Fibroblast of lung (primary cell): ENCODE measurements around the gene BMPR1A. TPM values are rescaled to one million over a fixed set of nuclear protein-coding genes. Genes with fewer than 3 reads are reported as not detected.
"Not testable (repeated sequence)": the region's sequence is repeated elsewhere in the genome, so short reads cannot be mapped to it uniquely, and the experiment has no call there.

Experiments used
- DNase-seq, 2 donors: peaks; one replicate each; pipeline versions ENCODE4 v3.0.0 to v3.0.0-alpha.2; 2010; ENCODE audit warnings: low read depth in 2 of 2
- H2AFZ ChIP-seq: 2 replicates; pipeline ENCODE4 v1.5.1; 2012; ENCODE audit warnings: low read length, control low read depth, inconsistent platforms
- H3K27ac ChIP-seq: 2 replicates; pipeline ENCODE4 v1.5.1; 2011; ENCODE audit warnings: low read length, control low read depth; ENCODE audit not compliant: insufficient read depth
- H3K27me3 ChIP-seq: 2 replicates; pipeline ENCODE4 v1.5.1; 2011; ENCODE audit warnings: mild to moderate bottlenecking, low read length; ENCODE audit not compliant: control insufficient read depth, insufficient read depth
- H3K36me3 ChIP-seq: 2 replicates; pipeline ENCODE4 v1.5.1; 2011; ENCODE audit warnings: low read length; ENCODE audit not compliant: control insufficient read depth, insufficient read depth
- H3K4me1 ChIP-seq: 2 replicates; pipeline ENCODE4 v1.5.1; 2011; ENCODE audit warnings: low read length; ENCODE audit not compliant: control insufficient read depth, insufficient read depth; ENCODE audit errors: extremely low read depth
- H3K4me2 ChIP-seq: 2 replicates; pipeline ENCODE4 v1.5.1; 2011; ENCODE audit warnings: low read length, control low read depth; ENCODE audit not compliant: insufficient read depth; ENCODE audit errors: extremely low read depth
- H3K4me3 ChIP-seq, 4 experiments: fragments of 200-600 bp in 1 of 4; sonication (generic) in 1 of 4; replicated peaks in 1 of 4; 2 replicates each; pipeline ENCODE4 v1.5.1; 2011 to 2016; ENCODE audit warnings: low read length in 4 of 4, low read depth in 3 of 4, mild to moderate bottlenecking in 3 of 4, control low read depth in 2 of 4, inconsistent platforms in 1 of 4, mixed read lengths in 1 of 4; ENCODE audit not compliant: insufficient read depth in 1 of 4; ENCODE audit errors: control extremely low read depth in 1 of 4
- H3K79me2 ChIP-seq: 2 replicates; pipeline ENCODE4 v1.5.1; 2012; ENCODE audit warnings: mild to moderate bottlenecking, low read length, inconsistent platforms; ENCODE audit not compliant: control insufficient read depth, insufficient read depth
- H3K9ac ChIP-seq: 2 replicates; pipeline ENCODE4 v1.5.1; 2011; ENCODE audit warnings: mild to moderate bottlenecking, low read length, control low read depth; ENCODE audit not compliant: insufficient read depth
- H3K9me3 ChIP-seq: 2 replicates; pipeline ENCODE4 v1.5.1; 2012; ENCODE audit warnings: low read depth, low read length; ENCODE audit not compliant: control insufficient read depth, insufficient read depth
- H4K20me1 ChIP-seq: 2 replicates; pipeline ENCODE4 v1.5.1; 2011; ENCODE audit warnings: low read length; ENCODE audit not compliant: control insufficient read depth, insufficient read depth; ENCODE audit errors: extremely low read depth
- EZH2 ChIP-seq: IDR thresholded peaks from 2 replicates; pipeline ENCODE4 v1.5.1; 2012; ENCODE audit warnings: low read length, control low read depth, mild to moderate bottlenecking; ENCODE audit errors: missing control alignments
- polyA plus RNA-seq, 2 donors: library from polyadenylated mRNA; depleted of rRNA in 1 of 2; stranded (reverse) in 1 of 2; unstranded in 1 of 2; fragments of >200 nt; gene quantifications; 2 replicates each; pipeline ENCODE4 v1.2.1, GENCODE V29; 2011 to 2012; ENCODE audit warnings: missing spikeins in 1 of 2
- total RNA-seq: library from RNA; depleted of rRNA; stranded (reverse); fragments of >200 nt; gene quantifications from 2 replicates; pipeline ENCODE4 v1.2.1, GENCODE V29; 2014
- TF ChIP-seq, protein P1 (sequence below), 2 donors: IDR thresholded peaks in 1 of 2; conservative IDR thresholded peaks in 1 of 2; 1 replicate in 1 of 2; 2 replicates in 1 of 2; pipeline ENCODE4 v1.5.1; 2011 to 2012; ENCODE audit warnings: low read length in 2 of 2, control low read depth in 1 of 2, inconsistent platforms in 1 of 2, low read depth in 1 of 2, mild to moderate bottlenecking in 1 of 2

The BMPR1A gene
- total and polyA plus RNA-seq, 2 donors (not counting 1 experiment from before 2014, with no cell fraction given) = 52.8 to 61.8 TPM

DNA sequence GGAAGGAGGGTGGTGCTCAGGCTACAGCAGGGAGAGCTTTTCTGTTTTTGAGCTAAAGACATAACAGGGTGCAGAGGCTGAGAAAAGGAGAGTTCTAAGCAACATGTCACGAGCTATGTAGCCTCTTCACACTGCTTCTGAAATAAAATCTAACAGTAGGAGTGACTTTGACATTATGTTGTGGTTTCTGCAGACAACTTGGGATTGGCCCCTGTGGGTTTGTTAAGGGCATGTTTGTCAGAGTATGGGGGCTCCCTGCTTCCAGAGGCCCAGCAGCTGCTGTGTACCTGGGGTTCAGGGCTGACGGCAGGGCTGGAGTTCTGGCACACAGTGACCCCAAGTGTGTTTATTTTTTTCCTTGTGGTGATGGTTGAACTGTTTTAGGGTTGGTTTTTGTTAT is 176.3 kb downstream of the BMPR1A start:
- Histone ChIP-seq H3K4me2 (no peak overlapping the region), H3K36me3 (peaks cover 5% of the 10 kb centered on the region), H3K27me3 (no peaks in the 10 kb centered on the region), H3K9ac (no peak overlapping the region), H3K27ac (no peak overlapping the region), H3K79me2 (no peaks in the 10 kb centered on the region), H3K9me3 (no peaks in the 10 kb centered on the region), H2AFZ (no peak overlapping the region), H4K20me1 (no peaks in the 10 kb centered on the region), H3K4me3 (no peak overlapping the region), H3K4me1 (peaks cover 3% of the 10 kb centered on the region)
- TF ChIP-seq EZH2 = no peak
- TF ChIP-seq, protein P1, sequence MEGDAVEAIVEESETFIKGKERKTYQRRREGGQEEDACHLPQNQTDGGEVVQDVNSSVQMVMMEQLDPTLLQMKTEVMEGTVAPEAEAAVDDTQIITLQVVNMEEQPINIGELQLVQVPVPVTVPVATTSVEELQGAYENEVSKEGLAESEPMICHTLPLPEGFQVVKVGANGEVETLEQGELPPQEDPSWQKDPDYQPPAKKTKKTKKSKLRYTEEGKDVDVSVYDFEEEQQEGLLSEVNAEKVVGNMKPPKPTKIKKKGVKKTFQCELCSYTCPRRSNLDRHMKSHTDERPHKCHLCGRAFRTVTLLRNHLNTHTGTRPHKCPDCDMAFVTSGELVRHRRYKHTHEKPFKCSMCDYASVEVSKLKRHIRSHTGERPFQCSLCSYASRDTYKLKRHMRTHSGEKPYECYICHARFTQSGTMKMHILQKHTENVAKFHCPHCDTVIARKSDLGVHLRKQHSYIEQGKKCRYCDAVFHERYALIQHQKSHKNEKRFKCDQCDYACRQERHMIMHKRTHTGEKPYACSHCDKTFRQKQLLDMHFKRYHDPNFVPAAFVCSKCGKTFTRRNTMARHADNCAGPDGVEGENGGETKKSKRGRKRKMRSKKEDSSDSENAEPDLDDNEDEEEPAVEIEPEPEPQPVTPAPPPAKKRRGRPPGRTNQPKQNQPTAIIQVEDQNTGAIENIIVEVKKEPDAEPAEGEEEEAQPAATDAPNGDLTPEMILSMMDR (conservative IDR thresholded peaks at IDR 0.05 in 1 of 2, IDR thresholded peaks at IDR 0.05 in 1 of 2; ENCODE audit: low read depth in 1 of 2, low read length in 2 of 2) = no peak
- DNase-seq = no peak

DNA sequence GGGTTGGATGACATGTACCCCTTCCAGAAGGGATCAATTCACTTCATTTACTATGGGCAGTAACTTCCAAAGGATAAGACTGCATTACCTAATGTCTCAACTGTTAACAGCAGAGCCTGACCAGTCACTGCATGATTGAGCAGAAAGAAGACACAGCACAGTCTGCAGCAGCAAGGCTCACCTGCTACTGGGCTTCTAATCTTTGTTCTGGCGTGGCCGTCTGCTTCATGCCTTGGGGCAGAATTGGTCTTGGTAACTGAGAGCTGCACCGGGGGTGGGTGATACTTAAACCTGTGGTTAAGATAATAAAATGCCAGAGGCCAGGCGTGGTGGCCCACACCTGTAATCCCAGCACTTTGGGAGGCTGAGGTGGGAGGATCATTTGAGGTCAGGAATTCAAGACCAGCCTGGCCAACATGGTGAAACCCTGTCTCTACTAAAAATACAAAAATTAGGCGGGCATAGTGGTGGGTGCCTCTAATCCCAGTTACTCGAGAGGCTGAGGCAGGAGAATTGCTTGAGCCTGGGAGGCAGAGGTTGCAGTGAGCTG is 177.8 kb downstream of the BMPR1A start:
- DNase-seq, H3K36me3 ChIP-seq, H3K4me1 ChIP-seq, H3K9me3 ChIP-seq, H3K27me3 ChIP-seq, H4K20me1 ChIP-seq, H3K27ac ChIP-seq, H3K79me2 ChIP-seq, H3K4me2 ChIP-seq, H3K4me3 ChIP-seq, H2AFZ ChIP-seq, H3K9ac ChIP-seq: not testable (repeated sequence)

DNA sequence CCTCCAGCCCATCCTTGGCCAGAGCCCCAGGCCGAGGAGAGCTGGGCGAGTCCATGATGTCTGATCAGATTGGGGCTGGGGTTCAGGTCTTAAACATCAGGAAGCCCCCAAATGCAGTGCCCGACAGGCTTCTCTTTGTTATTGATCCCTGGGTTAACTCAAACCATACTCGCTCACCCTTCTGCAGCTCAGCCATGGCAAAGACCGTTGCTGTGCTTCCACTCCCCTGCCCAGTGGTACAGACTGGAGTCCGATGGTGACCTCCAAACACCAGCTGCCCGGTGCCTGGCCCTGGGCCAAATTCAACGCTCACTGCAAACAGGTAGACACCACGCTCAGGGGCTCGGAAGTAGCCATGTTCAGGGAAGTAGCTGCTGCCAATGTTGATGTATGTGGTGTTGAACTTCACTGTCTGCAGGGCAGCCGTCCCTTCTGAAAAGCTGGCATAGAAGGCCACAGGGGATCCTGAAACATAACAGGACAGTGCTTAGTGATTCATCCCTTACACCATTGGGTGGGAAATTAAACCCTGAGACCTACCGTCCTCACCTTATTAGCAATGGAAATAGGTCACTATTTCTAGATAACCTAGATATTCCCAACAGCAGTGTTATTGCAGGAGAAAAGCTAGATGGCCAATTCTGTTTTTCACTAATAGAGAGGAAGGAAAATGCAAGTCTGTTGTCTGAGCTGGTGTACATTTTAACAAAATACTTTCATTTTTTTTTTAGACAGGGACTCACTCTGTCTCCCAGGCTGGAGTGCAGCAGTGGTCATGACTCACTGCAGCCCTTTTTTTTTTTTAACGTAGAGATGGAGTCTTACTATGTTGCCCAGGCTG is 180.5 kb downstream of the BMPR1A start:
- peak; percentile 49 to 55 for DNase-seq
- H3K36me3 ChIP-seq = peaks cover 2% of the 10 kb centered on the region
- no peaks in the 10 kb centered on the region for H4K20me1 ChIP-seq
- TF ChIP-seq, protein P1 (conservative IDR thresholded peaks at IDR 0.05 in 1 of 2, IDR thresholded peaks at IDR 0.05 in 1 of 2; ENCODE audit: low read depth in 1 of 2, low read length in 2 of 2) = no peak
- TF ChIP-seq EZH2 = no peak
- H3K9ac ChIP-seq = no peak overlapping the region
- no peaks in the 10 kb centered on the region for H3K9me3 ChIP-seq
- no peak overlapping the region for H2AFZ ChIP-seq
- H3K4me1 ChIP-seq = peaks cover 3% of the 10 kb centered on the region
- no peaks in the 10 kb centered on the region for H3K27me3 ChIP-seq
- H3K4me3 ChIP-seq = no peak overlapping the region
- peak overlapping the region; percentile 36 for H3K4me2 ChIP-seq
- no peaks in the 10 kb centered on the region for H3K79me2 ChIP-seq
- no peak overlapping the region for H3K27ac ChIP-seq
